Neural progenitor cell (in vitro differentiated cells): ENCODE results near the gene KIDINS220. TPM values are rescaled to one million over a fixed set of nuclear protein-coding genes. Genes with fewer than 3 reads are reported as not detected.

Experiments
- DNase-seq: peaks from one replicate; pipeline ENCODE4 v3.0.0-alpha.2; 2016; ENCODE audit warnings: low spot score
- H2AFZ ChIP-seq: fragments of 200-600 bp; sonication (generic); replicated peaks from 2 replicates; pipeline ENCODE4 v1.6.1; 2016; ENCODE audit warnings: antibody characterized with exemption
- H3F3A ChIP-seq: fragments of 200-600 bp; sonication (generic); 2 replicates; pipeline ENCODE4 v1.6.1; 2016; ENCODE audit warnings: antibody characterized with exemption, low read depth
- H3K27ac ChIP-seq: fragments of 200-600 bp; sonication (generic); 2 replicates; pipeline ENCODE4 v1.5.1; 2016; ENCODE audit warnings: mild to moderate bottlenecking
- H3K27me3 ChIP-seq: fragments of 200-600 bp; sonication (generic); 2 replicates; pipeline ENCODE4 v1.6.1; 2016; ENCODE audit warnings: mild to moderate bottlenecking, moderate library complexity
- H3K36me3 ChIP-seq: fragments of 200-600 bp; sonication (generic); 2 replicates; pipeline ENCODE4 v1.5.1; 2016
- H3K4me1 ChIP-seq: fragments of 200-600 bp; sonication (generic); 2 replicates; pipeline ENCODE4 v1.6.1; 2016; ENCODE audit warnings: mixed run types
- H3K4me2 ChIP-seq: fragments of 200-600 bp; sonication (generic); 2 replicates; pipeline ENCODE4 v1.6.1; 2016
- H3K4me3 ChIP-seq: fragments of 200-600 bp; sonication (generic); 2 replicates; pipeline ENCODE4 v1.5.1; 2016
- H3K79me2 ChIP-seq: fragments of 200-600 bp; sonication (generic); 2 replicates; pipeline ENCODE4 v1.6.1; 2016; ENCODE audit warnings: low read depth
- H3K9ac ChIP-seq: fragments of 200-600 bp; sonication (generic); 2 replicates; pipeline ENCODE4 v1.6.1; 2016
- H3K9me3 ChIP-seq: fragments of 200-600 bp; sonication (generic); 2 replicates; pipeline ENCODE4 v1.5.1; 2016; ENCODE audit warnings: low read depth
- H4K20me1 ChIP-seq: fragments of 200-600 bp; sonication (generic); 2 replicates; pipeline ENCODE4 v1.6.1; 2016; ENCODE audit warnings: low read depth
- H3K27ac Mint-ChIP-seq: 3 replicates; pipeline ENCODE4 v1.8.0; 2021; ENCODE audit warnings: mixed read lengths
- H3K27me3 Mint-ChIP-seq: 2 replicates; pipeline ENCODE4 v1.8.0; 2022; ENCODE audit warnings: low read depth, mild to moderate bottlenecking, inconsistent platforms, moderate library complexity, mixed read lengths; ENCODE audit not compliant: insufficient read depth
- H3K36me3 Mint-ChIP-seq: 3 replicates; pipeline ENCODE4 v1.8.0; 2021; ENCODE audit warnings: mixed read lengths
- H3K4me1 Mint-ChIP-seq: 3 replicates; pipeline ENCODE4 v1.8.0; 2021; ENCODE audit warnings: mixed read lengths
- H3K4me3 Mint-ChIP-seq: 3 replicates; pipeline ENCODE4 v1.8.0; 2021; ENCODE audit warnings: mild to moderate bottlenecking, moderate library complexity, mixed read lengths
- H3K9me3 Mint-ChIP-seq: 3 replicates; pipeline ENCODE4 v1.8.0; 2020; ENCODE audit warnings: mixed read lengths
- EZH2 ChIP-seq: fragments of 200-600 bp; sonication (generic); IDR thresholded peaks from 2 replicates; pipeline ENCODE4 v1.6.1; 2017; ENCODE audit warnings: antibody characterized with exemption, mild to moderate bottlenecking, moderate library complexity
- EZH2phosphoT487 ChIP-seq: fragments of 200-600 bp; sonication (generic); IDR thresholded peaks from 2 replicates; pipeline ENCODE4 v1.6.1; 2017; ENCODE audit warnings: antibody characterized with exemption
- total RNA-seq: library from RNA; depleted of rRNA; stranded (reverse); fragments of >200 nt; gene quantifications from 2 replicates; pipeline ENCODE4 v1.2.3, GENCODE V29; 2015; ENCODE audit warnings: low replicate concordance
- TF ChIP-seq, protein P1 (sequence below): fragments of 200-600 bp; sonication (generic); IDR thresholded peaks from 2 replicates; pipeline ENCODE4 v1.5.1; 2017; ENCODE audit warnings: antibody characterized with exemption, mild to moderate bottlenecking

The KIDINS220 gene
- total RNA-seq, 1 donor from 2014 or later, result 56.1 TPM

DNA sequence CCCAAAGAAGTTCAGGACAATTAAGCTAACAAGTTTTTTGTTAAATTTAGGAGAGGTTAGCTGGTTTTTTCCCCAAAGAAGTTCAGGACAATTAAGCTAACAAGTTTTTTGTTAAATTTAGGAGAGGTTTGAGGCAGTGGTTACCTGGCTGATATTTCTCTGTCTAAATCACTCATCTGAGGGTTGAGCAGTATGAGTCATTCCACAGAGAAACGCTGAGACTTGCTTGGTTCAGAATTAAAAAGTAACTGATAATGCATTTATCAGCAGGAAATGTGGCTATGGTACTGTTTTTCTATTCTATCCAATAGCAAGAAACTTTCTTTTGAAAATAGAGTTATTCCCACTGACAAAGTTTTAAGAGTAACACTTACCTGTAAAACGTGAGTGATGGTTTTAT is 22.8 kb upstream of the KIDINS220 start:
- Mint-ChIP-seq H3K9me3 (no peaks in the 10 kb centered on the region), H3K27ac (no peak overlapping the region), H3K4me3 (no peak overlapping the region), H3K27me3 (peaks cover 3% of the 10 kb centered on the region), H3K4me1 (peaks cover 3% of the 10 kb centered on the region), H3K36me3 (peaks cover 18% of the 10 kb centered on the region)
- Histone ChIP-seq H3K36me3 (no peaks in the 10 kb centered on the region), H3K27me3 (no peaks in the 10 kb centered on the region), H3K79me2 (no peaks in the 10 kb centered on the region), H3K4me2 (no peak overlapping the region), H3F3A (no peaks in the 10 kb centered on the region), H3K9ac (no peak overlapping the region), H4K20me1 (no peaks in the 10 kb centered on the region), H3K4me3 (no peak overlapping the region), H3K4me1 (no peaks in the 10 kb centered on the region), H3K9me3 (no peaks in the 10 kb centered on the region), H2AFZ (no peak overlapping the region), H3K27ac (no peak overlapping the region)
- DNase-seq, result no peak
- TF ChIP-seq, protein P1, sequence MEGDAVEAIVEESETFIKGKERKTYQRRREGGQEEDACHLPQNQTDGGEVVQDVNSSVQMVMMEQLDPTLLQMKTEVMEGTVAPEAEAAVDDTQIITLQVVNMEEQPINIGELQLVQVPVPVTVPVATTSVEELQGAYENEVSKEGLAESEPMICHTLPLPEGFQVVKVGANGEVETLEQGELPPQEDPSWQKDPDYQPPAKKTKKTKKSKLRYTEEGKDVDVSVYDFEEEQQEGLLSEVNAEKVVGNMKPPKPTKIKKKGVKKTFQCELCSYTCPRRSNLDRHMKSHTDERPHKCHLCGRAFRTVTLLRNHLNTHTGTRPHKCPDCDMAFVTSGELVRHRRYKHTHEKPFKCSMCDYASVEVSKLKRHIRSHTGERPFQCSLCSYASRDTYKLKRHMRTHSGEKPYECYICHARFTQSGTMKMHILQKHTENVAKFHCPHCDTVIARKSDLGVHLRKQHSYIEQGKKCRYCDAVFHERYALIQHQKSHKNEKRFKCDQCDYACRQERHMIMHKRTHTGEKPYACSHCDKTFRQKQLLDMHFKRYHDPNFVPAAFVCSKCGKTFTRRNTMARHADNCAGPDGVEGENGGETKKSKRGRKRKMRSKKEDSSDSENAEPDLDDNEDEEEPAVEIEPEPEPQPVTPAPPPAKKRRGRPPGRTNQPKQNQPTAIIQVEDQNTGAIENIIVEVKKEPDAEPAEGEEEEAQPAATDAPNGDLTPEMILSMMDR, result no peak
- TF ChIP-seq EZH2phosphoT487 (no peak), EZH2 (no peak)

DNA sequence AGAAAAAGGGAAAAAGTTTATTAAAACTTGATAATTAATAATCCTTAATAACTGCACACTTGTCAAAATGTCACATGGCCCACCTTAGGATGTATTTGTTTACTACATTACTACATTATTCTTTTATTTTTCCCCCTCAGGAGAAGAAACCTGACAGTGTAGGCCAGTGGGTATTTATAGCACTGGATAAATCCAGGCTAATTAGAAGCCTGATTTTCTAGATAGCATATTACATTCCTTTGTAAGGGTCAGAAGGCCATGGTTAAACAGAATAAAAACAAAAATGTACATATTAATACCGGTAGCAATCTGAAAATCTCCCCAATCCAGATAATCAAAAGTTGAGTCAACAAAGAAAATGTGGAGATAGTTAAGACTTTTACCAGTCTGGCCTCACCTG is 21.5 kb upstream of the KIDINS220 start:
- no peak overlapping the region for H3K27ac Mint-ChIP-seq
- Histone ChIP-seq H3K36me3 (no peaks in the 10 kb centered on the region), H3F3A (no peaks in the 10 kb centered on the region), H3K9ac (no peak overlapping the region), H3K27ac (no peak overlapping the region), H3K4me2 (no peak overlapping the region), H3K4me1 (no peaks in the 10 kb centered on the region), H4K20me1 (no peaks in the 10 kb centered on the region), H3K79me2 (no peaks in the 10 kb centered on the region), H2AFZ (no peak overlapping the region), H3K27me3 (no peaks in the 10 kb centered on the region), H3K4me3 (no peak overlapping the region), H3K9me3 (no peaks in the 10 kb centered on the region)
- H3K27me3 Mint-ChIP-seq, result no peaks in the 10 kb centered on the region
- H3K4me3 Mint-ChIP-seq, result no peak overlapping the region
- TF ChIP-seq, protein P1, result no peak
- TF ChIP-seq EZH2 (no peak), EZH2phosphoT487 (no peak)
- DNase-seq, result no peak
- H3K9me3 Mint-ChIP-seq, result no peaks in the 10 kb centered on the region
- peaks cover 3% of the 10 kb centered on the region for H3K4me1 Mint-ChIP-seq
- peaks cover 12% of the 10 kb centered on the region for H3K36me3 Mint-ChIP-seq

DNA sequence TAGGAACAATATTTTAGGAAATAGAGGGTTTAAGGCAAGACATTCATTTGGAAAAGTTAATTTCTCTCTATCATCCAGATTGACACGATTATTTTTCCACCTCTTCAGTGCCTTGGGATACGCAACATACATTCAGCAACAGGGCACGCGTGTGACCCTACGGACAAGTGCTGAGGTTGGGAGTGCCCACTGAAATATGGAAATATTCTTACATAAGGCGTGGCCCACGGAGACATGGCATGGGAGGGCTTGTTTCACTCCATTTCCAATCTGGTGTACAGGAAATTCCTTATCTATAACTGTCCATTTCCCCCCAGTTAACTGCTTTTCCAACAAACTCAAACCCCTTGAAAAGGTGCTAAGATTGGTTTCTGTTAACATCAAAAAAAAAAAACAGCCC is 20.9 kb upstream of the KIDINS220 start:
- Histone ChIP-seq H3K27ac (no peak overlapping the region), H3K9me3 (no peaks in the 10 kb centered on the region), H3K79me2 (no peaks in the 10 kb centered on the region), H3K4me3 (no peak overlapping the region), H3K9ac (no peak overlapping the region), H3K4me2 (no peak overlapping the region), H4K20me1 (no peaks in the 10 kb centered on the region), H3K4me1 (no peaks in the 10 kb centered on the region), H2AFZ (no peak overlapping the region), H3K36me3 (no peaks in the 10 kb centered on the region), H3F3A (no peaks in the 10 kb centered on the region), H3K27me3 (no peaks in the 10 kb centered on the region)
- TF ChIP-seq EZH2phosphoT487 (no peak), EZH2 (no peak)
- TF ChIP-seq, protein P1, result no peak
- Mint-ChIP-seq H3K27me3 (no peaks in the 10 kb centered on the region), H3K27ac (no peak overlapping the region), H3K9me3 (no peaks in the 10 kb centered on the region), H3K4me1 (peaks cover 3% of the 10 kb centered on the region), H3K36me3 (peaks cover 12% of the 10 kb centered on the region), H3K4me3 (no peak overlapping the region)
- no peak for DNase-seq

DNA sequence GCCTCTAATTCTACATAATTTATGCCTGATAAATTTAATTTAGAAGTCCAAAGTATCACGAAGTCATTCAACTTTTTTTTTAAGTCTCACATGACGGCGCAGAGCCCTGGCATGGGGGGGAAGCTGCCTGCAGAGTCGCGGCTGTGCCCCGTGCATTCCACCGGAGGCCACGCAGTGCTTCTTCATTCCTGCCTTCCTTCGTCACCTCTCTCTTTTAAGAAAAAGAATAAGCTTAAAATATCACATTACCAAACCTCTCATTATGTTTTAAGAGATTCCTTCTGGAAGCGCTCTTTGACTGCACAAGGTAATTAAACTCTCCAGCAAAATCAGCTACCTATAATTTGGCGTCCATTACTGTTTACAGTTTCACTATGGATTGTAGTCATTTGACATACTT is 20.3 kb upstream of the KIDINS220 start:
- H3K9ac ChIP-seq, result no peak overlapping the region
- Mint-ChIP-seq H3K27ac (no peak overlapping the region), H3K36me3 (peaks cover 12% of the 10 kb centered on the region), H3K4me1 (peaks cover 3% of the 10 kb centered on the region), H3K9me3 (no peaks in the 10 kb centered on the region), H3K4me3 (no peak overlapping the region), H3K27me3 (no peaks in the 10 kb centered on the region)
- H3K27me3 ChIP-seq, result no peaks in the 10 kb centered on the region
- H4K20me1 ChIP-seq, result no peaks in the 10 kb centered on the region
- H3K36me3 ChIP-seq, result no peaks in the 10 kb centered on the region
- H3K4me1 ChIP-seq, result no peaks in the 10 kb centered on the region
- no peak overlapping the region for H3K4me2 ChIP-seq
- H3K4me3 ChIP-seq, result no peak overlapping the region
- H3K9me3 ChIP-seq, result no peaks in the 10 kb centered on the region
- TF ChIP-seq EZH2phosphoT487 (no peak), EZH2 (no peak)
- TF ChIP-seq, protein P1, result no peak
- DNase-seq, result no peak
- H3K27ac ChIP-seq, result no peak overlapping the region
- H3F3A ChIP-seq, result no peaks in the 10 kb centered on the region
- H3K79me2 ChIP-seq, result no peaks in the 10 kb centered on the region
- H2AFZ ChIP-seq, result no peak overlapping the region
